Fibroblast of skin of back (primary cell): Measurements from ENCODE around the gene ARL8A.
"Not testable (repeated sequence)": the region's sequence is repeated elsewhere in the genome, so short reads cannot be mapped to it uniquely, and the experiment has no call there.

Source experiments
- DNase-seq: peaks from one replicate; pipeline ENCODE4 v3.0.0-alpha.2; 2013

The ARL8A gene

GRCh38 chr1:202158810-202159533 lies 14.4 kb upstream of the ARL8A start:
- no peak for DNase-seq

- DNase-seq, result no peak
Measured at GRCh38 chr1:202157945-202158344, 13.4 kb upstream of the ARL8A start.

GRCh38 chr1:202156590-202156989 lies 12.1 kb upstream of the ARL8A start:
- no peak for DNase-seq

GRCh38 chr1:202155478-202156021 lies 11.0 kb upstream of the ARL8A start:
- peak; percentile 24 for DNase-seq

GRCh38 chr1:202154766-202155477 lies 10.4 kb upstream of the ARL8A start:
- DNase-seq, result peak; percentile 55

GRCh38 chr1:202154148-202154765 lies 9.7 kb upstream of the ARL8A start:
- DNase-seq, result no peak

- DNase-seq, result no peak
Measured at GRCh38 chr1:202153284-202153683, 8.7 kb upstream of the ARL8A start.

GRCh38 chr1:202152399-202152798 lies 7.9 kb upstream of the ARL8A start:
- DNase-seq, result no peak

- no peak for DNase-seq
Measured at GRCh38 chr1:202151045-202151444, 6.5 kb upstream of the ARL8A start.

- DNase-seq, result no peak
Measured at GRCh38 chr1:202150602-202151001, 6.1 kb upstream of the ARL8A start.

- DNase-seq, result no peak
Measured at GRCh38 chr1:202150187-202150586, 5.7 kb upstream of the ARL8A start.

- peak; percentile 60 for DNase-seq
Measured at GRCh38 chr1:202149566-202149965, 5.0 kb upstream of the ARL8A start.

GRCh38 chr1:202148391-202148790 lies 3.9 kb upstream of the ARL8A start:
- DNase-seq, result no peak

GRCh38 chr1:202146993-202147392 lies 2.5 kb upstream of the ARL8A start:
- DNase-seq, result no peak

- no peak for DNase-seq
Measured at GRCh38 chr1:202146279-202146678, 1.7 kb upstream of the ARL8A start.

- DNase-seq, result not testable (repeated sequence)
Measured at GRCh38 chr1:202145744-202146140, 1.2 kb upstream of the ARL8A start.

- DNase-seq, result no peak
Measured at GRCh38 chr1:202145068-202145743, 669 bp upstream of the ARL8A start.

- DNase-seq, result peak; percentile 34
Measured at GRCh38 chr1:202143768-202144401, 652 bp downstream of the ARL8A start.

GRCh38 chr1:202143011-202143767 lies 1.3 kb downstream of the ARL8A start:
- no peak for DNase-seq

GRCh38 chr1:202141468-202141867 lies 3.1 kb downstream of the ARL8A start:
- not testable (repeated sequence) for DNase-seq

- DNase-seq, result no peak
Measured at GRCh38 chr1:202140833-202141232, 3.7 kb downstream of the ARL8A start.
